Astrocyte (in vitro differentiated cells and primary cell): ENCODE results near the gene NDUFS7. TPM values are rescaled to one million over a fixed set of nuclear protein-coding genes. Genes with fewer than 3 reads are reported as not detected.

Source experiments
- DNase-seq: peaks from one replicate; pipeline ENCODE4 v3.0.0-alpha.2; 2010; ENCODE audit warnings: low read depth
- FAIRE-seq: peaks from 2 replicates; lab custom pipeline; 2011; peaks lifted over from hg19 to GRCh38; lab: Jason Lieb, UNC
- H2AFZ ChIP-seq: 2 replicates; pipeline ENCODE4 v1.6.0; 2012; ENCODE audit warnings: low read depth, low read length, inconsistent platforms
- H3K27ac ChIP-seq: 2 replicates; pipeline ENCODE4 v1.5.1; 2011; ENCODE audit warnings: low read depth, low read length, inconsistent platforms
- H3K27me3 ChIP-seq: 2 replicates; pipeline ENCODE4 v1.6.0; 2011; ENCODE audit warnings: low read length, inconsistent platforms; ENCODE audit not compliant: insufficient read depth
- H3K36me3 ChIP-seq: 2 replicates; pipeline ENCODE4 v1.5.1; 2011; ENCODE audit warnings: low read length, inconsistent platforms; ENCODE audit not compliant: insufficient read depth
- H3K4me1 ChIP-seq: 2 replicates; pipeline ENCODE4 v1.5.1; 2011; ENCODE audit warnings: low read length, inconsistent platforms; ENCODE audit not compliant: insufficient read depth
- H3K4me2 ChIP-seq: 2 replicates; pipeline ENCODE4 v1.6.0; 2012; ENCODE audit warnings: low read length, inconsistent platforms
- H3K4me3 ChIP-seq: 2 replicates; pipeline ENCODE4 v1.5.1; 2011; ENCODE audit warnings: low read depth, mild to moderate bottlenecking, low read length, inconsistent platforms; ENCODE audit not compliant: insufficient read depth
- H3K79me2 ChIP-seq: 2 replicates; pipeline ENCODE4 v1.6.0; 2012; ENCODE audit warnings: mild to moderate bottlenecking, low read length, inconsistent platforms; ENCODE audit not compliant: insufficient read depth
- H3K9ac ChIP-seq: 2 replicates; pipeline ENCODE4 v1.6.0; 2012; ENCODE audit warnings: mild to moderate bottlenecking, low read length, inconsistent platforms
- H3K9me3 ChIP-seq: 2 replicates; pipeline ENCODE4 v1.5.1; 2012; ENCODE audit warnings: low read depth, mild to moderate bottlenecking, low read length, inconsistent platforms; ENCODE audit not compliant: insufficient read depth
- H4K20me1 ChIP-seq: 2 replicates; pipeline ENCODE4 v1.6.0; 2012; ENCODE audit warnings: low read length, inconsistent platforms; ENCODE audit not compliant: insufficient read depth
- H3K27ac Mint-ChIP-seq: one replicate; pipeline ENCODE4 v1.8.0; 2021; ENCODE audit warnings: mild to moderate bottlenecking, mixed read lengths; ENCODE audit not compliant: unreplicated experiment
- H3K27me3 Mint-ChIP-seq: one replicate; pipeline ENCODE4 v1.8.0; 2021; ENCODE audit warnings: low read depth, mixed read lengths; ENCODE audit not compliant: unreplicated experiment
- H3K36me3 Mint-ChIP-seq: one replicate; pipeline ENCODE4 v1.8.0; 2021; ENCODE audit warnings: low read depth, mixed read lengths; ENCODE audit not compliant: unreplicated experiment
- H3K4me1 Mint-ChIP-seq: one replicate; pipeline ENCODE4 v1.8.0; 2021; ENCODE audit warnings: low read depth, mixed read lengths; ENCODE audit not compliant: unreplicated experiment
- H3K4me3 Mint-ChIP-seq: one replicate; pipeline ENCODE4 v1.8.0; 2021; ENCODE audit warnings: mild to moderate bottlenecking, moderate library complexity, mixed read lengths; ENCODE audit not compliant: unreplicated experiment
- H3K9me3 Mint-ChIP-seq: one replicate; pipeline ENCODE4 v1.8.0; 2021; ENCODE audit warnings: mild to moderate bottlenecking, mixed read lengths; ENCODE audit not compliant: unreplicated experiment
- CTCF ChIP-seq: IDR thresholded peaks from 2 replicates; pipeline ENCODE4 v1.5.1; 2011; ENCODE audit warnings: low read depth, mild to moderate bottlenecking, inconsistent platforms, low read length, moderate library complexity; ENCODE audit not compliant: insufficient read depth
- EZH2 ChIP-seq: IDR thresholded peaks from 2 replicates; pipeline ENCODE4 v1.6.1; 2012; ENCODE audit warnings: mild to moderate bottlenecking, low read length, inconsistent platforms; ENCODE audit not compliant: insufficient read depth
- total RNA-seq: library from RNA; stranded (reverse); gene quantifications from 2 replicates; pipeline ENCODE4 v1.2.1, GENCODE V29; 2021

The NDUFS7 gene
- total RNA-seq, 1 donor from 2014 or later: 64.0 TPM

GRCh38 chr19:1412995-1413800, 29.5 kb downstream of the NDUFS7 start:
- H3K27ac ChIP-seq: no peak overlapping the region
- H3K79me2 ChIP-seq: peaks cover 100% of the 10 kb centered on the region
- FAIRE-seq: no peak
- Mint-ChIP-seq H3K27ac (no peak overlapping the region), H3K36me3 (peaks cover 7% of the 10 kb centered on the region), H3K4me3 (no peak overlapping the region), H3K9me3 (no peaks in the 10 kb centered on the region), H3K27me3 (no peaks in the 10 kb centered on the region), H3K4me1 (peaks cover 60% of the 10 kb centered on the region)
- no peak overlapping the region for H3K4me3 ChIP-seq
- no peak for TF ChIP-seq CTCF
- no peak for TF ChIP-seq EZH2
- H3K36me3 ChIP-seq: peaks cover 8% of the 10 kb centered on the region
- H3K9ac ChIP-seq: no peak overlapping the region
- H3K9me3 ChIP-seq: no peaks in the 10 kb centered on the region
- H2AFZ ChIP-seq: no peak overlapping the region
- H3K4me2 ChIP-seq: no peak overlapping the region
- no peak for DNase-seq
- H4K20me1 ChIP-seq: peaks cover 94% of the 10 kb centered on the region
- peaks cover 78% of the 10 kb centered on the region for H3K4me1 ChIP-seq
- no peaks in the 10 kb centered on the region for H3K27me3 ChIP-seq

- Mint-ChIP-seq H3K4me1 (peaks cover 43% of the 10 kb centered on the region), H3K27me3 (no peaks in the 10 kb centered on the region), H3K36me3 (peaks cover 10% of the 10 kb centered on the region), H3K4me3 (peak overlapping the region; percentile 67), H3K27ac (peak overlapping the region; percentile 82), H3K9me3 (no peaks in the 10 kb centered on the region)
- peaks cover 95% of the 10 kb centered on the region for H4K20me1 ChIP-seq
- H3K9me3 ChIP-seq: no peaks in the 10 kb centered on the region
- DNase-seq (peak; percentile 40), FAIRE-seq (no peak)
- peaks cover 27% of the 10 kb centered on the region for H3K36me3 ChIP-seq
- H3K27ac ChIP-seq: peak overlapping the region; percentile 95
- no peak overlapping the region for H2AFZ ChIP-seq
- H3K4me2 ChIP-seq: peak overlapping the region; percentile 82
- peak overlapping the region; percentile 7 for H3K4me3 ChIP-seq
- peak overlapping the region; percentile 82 for H3K9ac ChIP-seq
- peaks cover 55% of the 10 kb centered on the region for H3K4me1 ChIP-seq
- TF ChIP-seq CTCF (no peak), EZH2 (no peak)
- H3K79me2 ChIP-seq: peaks cover 98% of the 10 kb centered on the region
- no peaks in the 10 kb centered on the region for H3K27me3 ChIP-seq
Measured at GRCh38 chr19:1416014-1416841, 32.5 kb downstream of the NDUFS7 start.
